HG03378 (cell line): Measurements from ENCODE around the gene DEFB113.

Experiments
- ATAC-seq: cut with Tn5 transposase; IDR thresholded peaks from one replicate; pipeline ENCODE4 v1.9.1; 2021; ENCODE audit warnings: mild to moderate bottlenecking, moderate library complexity; ENCODE audit not compliant: unreplicated experiment

The DEFB113 gene

DNA sequence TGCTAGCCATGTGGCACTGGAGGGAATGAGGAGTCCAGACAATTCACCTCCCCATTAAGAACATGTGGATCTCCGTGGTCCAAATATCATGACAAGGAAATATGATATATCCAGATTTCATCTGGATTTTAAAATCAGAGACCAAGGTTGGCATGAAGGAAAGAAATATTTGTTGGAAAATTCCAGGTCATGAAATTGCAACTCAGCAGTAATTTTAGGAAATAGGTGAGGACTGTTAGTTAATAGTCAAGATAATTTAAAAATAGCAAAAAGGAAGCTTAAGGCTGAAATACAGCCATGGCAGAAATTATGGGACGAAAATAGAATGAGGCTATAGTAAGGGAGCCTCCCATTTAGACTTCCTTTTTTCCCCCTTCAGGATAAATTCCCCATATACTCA is 32.4 kb downstream of the DEFB113 start:
- no peak for ATAC-seq

DNA sequence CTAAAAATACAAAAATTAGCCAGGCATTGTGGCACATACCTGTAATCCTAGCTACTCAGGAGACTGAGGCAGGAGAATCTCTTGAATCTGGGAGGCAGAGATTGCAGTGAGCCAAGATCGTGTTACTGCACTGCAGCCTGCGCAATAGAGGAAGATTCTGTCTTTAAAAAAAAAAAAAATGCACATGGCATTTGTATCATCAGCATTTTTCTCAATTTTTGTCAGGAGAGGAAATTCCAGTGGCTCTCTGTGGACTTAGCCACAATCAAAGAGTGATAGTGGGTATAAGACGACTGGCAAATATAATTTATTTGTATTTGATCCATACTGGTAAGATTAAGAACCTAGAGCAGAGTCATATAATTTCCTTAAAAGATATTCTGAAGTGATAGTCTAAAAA is 34.0 kb downstream of the DEFB113 start:
- no peak for ATAC-seq

DNA sequence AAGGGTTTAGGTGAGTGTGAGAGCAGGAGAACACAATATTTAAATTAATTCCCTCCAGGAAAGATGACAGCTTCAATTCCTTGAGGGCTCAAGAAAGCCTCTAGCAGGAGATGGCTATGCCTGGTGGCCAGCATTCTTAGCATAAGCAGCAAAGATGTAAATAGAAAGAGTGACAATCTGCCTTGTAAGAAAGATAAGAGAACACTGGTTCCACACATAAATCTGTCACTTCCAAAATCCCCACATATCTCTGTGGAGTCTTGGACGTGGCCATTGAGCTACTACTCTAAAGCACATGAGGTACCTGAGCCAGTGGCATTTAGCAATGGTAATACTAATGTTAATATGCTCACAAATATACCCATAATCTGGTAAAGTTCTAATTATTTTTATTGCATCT is 34.7 kb downstream of the DEFB113 start:
- ATAC-seq: no peak

DNA sequence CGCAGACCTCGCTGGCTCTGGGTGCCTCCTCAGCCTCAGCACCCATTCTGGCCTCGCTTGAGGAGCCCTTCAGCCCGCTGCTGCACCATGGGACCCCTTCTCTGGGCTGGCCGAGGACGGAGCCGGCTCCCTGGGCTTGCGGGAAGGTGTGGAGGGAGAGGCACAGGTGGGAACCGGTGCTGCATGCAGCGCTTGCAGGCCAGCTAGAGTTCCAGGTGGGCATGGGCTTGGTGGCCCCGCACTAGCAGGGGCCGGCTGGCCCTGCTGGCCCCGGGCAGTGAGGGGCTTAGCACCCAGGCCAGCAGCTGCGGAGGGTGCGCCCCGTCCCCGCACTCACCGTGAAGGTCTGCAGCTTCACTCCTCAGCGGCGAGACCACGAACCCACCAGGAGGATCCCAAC is 35.9 kb downstream of the DEFB113 start:
- ATAC-seq: no peak

DNA sequence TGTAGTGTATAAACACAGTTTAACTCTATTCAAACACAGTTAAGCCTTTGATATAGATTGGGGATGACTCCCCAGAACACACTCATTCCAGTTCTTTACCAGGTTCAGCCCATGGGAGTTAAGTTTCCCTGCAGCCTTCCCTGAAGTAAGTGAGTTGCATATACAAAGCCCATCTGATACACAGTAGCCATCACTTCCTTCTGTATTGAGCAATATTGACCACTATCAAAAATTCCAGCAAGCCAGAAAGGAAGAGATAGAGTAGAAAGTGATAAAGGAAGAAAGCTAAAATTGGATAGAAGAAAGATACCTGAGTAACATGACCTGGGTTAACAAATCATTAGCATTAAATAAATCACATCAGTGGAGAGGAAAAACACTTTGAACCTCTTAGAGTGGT is 40.1 kb downstream of the DEFB113 start:
- no peak for ATAC-seq

DNA sequence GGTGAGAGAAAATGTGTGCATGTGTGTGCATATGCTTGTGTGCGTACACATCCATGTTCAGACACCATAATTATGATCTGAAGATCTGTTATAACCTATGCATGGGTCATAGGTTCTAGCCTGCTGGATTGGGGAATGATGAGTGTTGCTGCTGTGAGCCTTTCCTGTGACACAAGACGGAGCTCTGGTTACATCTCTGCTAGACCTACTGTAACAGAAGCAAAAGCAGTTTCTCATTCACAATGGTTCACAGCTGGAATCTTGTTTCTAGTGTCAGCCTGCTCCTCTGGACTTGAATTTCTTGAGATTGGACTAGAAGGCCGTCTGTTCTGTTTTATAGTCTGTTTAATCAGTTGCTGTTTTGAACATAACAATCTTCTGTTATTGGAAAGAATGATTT is 45.6 kb downstream of the DEFB113 start:
- no peak for ATAC-seq

DNA sequence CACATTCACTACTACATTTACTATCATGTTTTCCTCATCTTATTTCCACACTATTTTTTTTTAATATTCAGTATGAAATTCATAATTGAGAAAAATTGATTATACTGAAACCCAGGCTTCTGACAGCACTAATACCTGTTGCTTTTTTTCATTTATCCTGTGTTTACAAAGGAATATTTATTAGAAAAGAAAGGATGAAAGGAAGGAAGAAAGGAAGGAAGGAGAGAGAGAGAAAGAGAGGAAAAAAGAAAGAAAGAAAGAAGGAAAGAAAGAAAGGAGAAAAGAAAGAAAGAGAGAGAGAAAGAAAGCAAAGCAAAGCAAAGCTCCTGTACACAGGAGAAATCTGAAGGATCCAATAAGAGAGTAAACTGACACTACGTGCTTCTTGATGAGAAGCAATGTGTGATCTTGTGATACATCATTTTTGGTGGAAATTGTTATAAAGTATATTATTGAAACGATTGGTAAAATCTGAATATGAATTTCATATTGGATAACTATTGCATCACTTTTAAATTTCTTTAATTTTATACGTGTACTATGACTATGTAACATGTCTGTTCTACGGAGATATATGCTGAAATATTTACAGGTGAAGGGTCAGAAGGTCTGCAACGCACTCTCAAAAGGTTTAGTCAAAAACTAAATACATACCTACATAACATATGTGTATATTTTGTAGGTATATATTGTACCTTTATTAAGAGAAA is 49.3 kb downstream of the DEFB113 start:
- ATAC-seq: no peak

DNA sequence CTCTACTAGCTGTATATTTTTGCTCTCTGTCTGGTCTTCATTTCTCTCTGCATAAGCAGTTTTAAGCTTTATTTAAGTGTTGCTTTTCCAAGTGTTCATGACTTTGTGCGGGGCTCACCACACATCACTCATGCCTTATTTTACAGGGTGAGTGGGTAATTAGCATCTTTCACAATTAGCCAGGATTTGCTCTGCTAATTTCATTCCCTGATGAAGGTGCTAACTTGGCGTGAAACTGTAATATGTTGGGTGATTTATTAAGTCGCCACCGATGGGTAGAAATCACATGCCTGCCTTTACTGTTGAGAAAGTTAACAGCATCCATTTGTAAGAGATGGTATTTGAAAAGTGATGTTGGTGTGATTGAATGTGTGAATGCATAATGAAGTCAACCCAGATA is 50.2 kb downstream of the DEFB113 start:
- no peak for ATAC-seq

DNA sequence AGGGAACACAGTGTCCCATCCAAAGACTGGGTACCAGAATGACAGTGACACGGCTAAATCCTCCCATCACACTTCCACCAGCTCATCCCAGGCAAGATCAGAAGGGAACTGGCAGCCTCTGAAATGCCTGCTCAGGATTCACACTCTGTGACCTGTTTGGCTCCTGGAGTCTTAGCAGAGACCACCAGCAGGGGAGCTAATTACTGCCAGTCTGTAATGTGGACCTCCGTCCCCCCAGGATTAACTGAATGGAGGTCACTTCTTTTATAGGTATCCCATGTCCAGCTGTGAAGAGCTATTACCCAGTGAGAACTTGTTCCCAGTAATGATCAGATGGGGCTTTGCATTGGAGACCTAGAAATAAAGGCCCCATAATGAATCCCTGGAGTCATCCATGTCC is 50.6 kb downstream of the DEFB113 start:
- ATAC-seq: no peak
